Skeletal muscle satellite cell (primary cell): ENCODE measurements around the gene PHYHIPL.
A peak's percentile ranks its signal among the peaks of the same experiment; 100 is the strongest.

Source experiments
- H3K27me3 ChIP-seq: 2 replicates; pipeline ENCODE4 v1.7.0; 2013; ENCODE audit warnings: low read length; ENCODE audit not compliant: control insufficient read depth, insufficient read depth
- H3K36me3 ChIP-seq: 2 replicates; pipeline ENCODE4 v1.7.0; 2013; ENCODE audit warnings: mild to moderate bottlenecking, control low read depth, low read length; ENCODE audit not compliant: insufficient read depth
- H3K4me1 ChIP-seq: 2 replicates; pipeline ENCODE4 v1.7.0; 2013; ENCODE audit warnings: low read length; ENCODE audit not compliant: control insufficient read depth, insufficient read depth
- H3K4me2 ChIP-seq: 2 replicates; pipeline ENCODE4 v1.7.0; 2013; ENCODE audit warnings: mild to moderate bottlenecking, low read length
- H3K4me3 ChIP-seq: 2 replicates; pipeline ENCODE4 v1.7.0; 2013; ENCODE audit warnings: low read length
- H3K9ac ChIP-seq: 2 replicates; pipeline ENCODE4 v1.7.0; 2013; ENCODE audit warnings: mild to moderate bottlenecking, low read depth, low read length, moderate library complexity
- H3K9me3 ChIP-seq: replicated peaks from 2 replicates; pipeline ENCODE4 v1.7.0; 2013; ENCODE audit warnings: mild to moderate bottlenecking, control low read depth, low read length

The PHYHIPL gene

GRCh38 chr10:59279991-59280505, 103.6 kb downstream of the PHYHIPL start:
- H3K9ac ChIP-seq = no peak overlapping the region
- no peak overlapping the region for H3K4me2 ChIP-seq
- peaks cover 13% of the 10 kb centered on the region for H3K4me1 ChIP-seq
- no peaks in the 10 kb centered on the region for H3K9me3 ChIP-seq
- no peak overlapping the region for H3K4me3 ChIP-seq
- H3K27me3 ChIP-seq = no peaks in the 10 kb centered on the region
- H3K36me3 ChIP-seq = no peaks in the 10 kb centered on the region

GRCh38 chr10:59281861-59282260, 105.4 kb downstream of the PHYHIPL start:
- Histone ChIP-seq H3K4me2 (no peak overlapping the region), H3K9ac (no peak overlapping the region), H3K27me3 (no peaks in the 10 kb centered on the region), H3K4me3 (no peak overlapping the region), H3K36me3 (no peaks in the 10 kb centered on the region), H3K9me3 (no peaks in the 10 kb centered on the region), H3K4me1 (peaks cover 13% of the 10 kb centered on the region)

- no peaks in the 10 kb centered on the region for H3K9me3 ChIP-seq
- peak overlapping the region; percentile 70 for H3K4me2 ChIP-seq
- peak overlapping the region; percentile 35 for H3K4me3 ChIP-seq
- H3K9ac ChIP-seq = peak overlapping the region; percentile 24
- no peaks in the 10 kb centered on the region for H3K27me3 ChIP-seq
- no peaks in the 10 kb centered on the region for H3K36me3 ChIP-seq
- peaks cover 13% of the 10 kb centered on the region for H3K4me1 ChIP-seq
Measured at GRCh38 chr10:59283456-59284091, 107.1 kb downstream of the PHYHIPL start.

GRCh38 chr10:59284118-59284975, 107.9 kb downstream of the PHYHIPL start:
- Histone ChIP-seq H3K4me1 (peaks cover 13% of the 10 kb centered on the region), H3K36me3 (no peaks in the 10 kb centered on the region), H3K9me3 (no peaks in the 10 kb centered on the region), H3K9ac (peak overlapping the region; percentile 24), H3K4me2 (peak overlapping the region; percentile 70), H3K4me3 (peak overlapping the region; percentile 27), H3K27me3 (no peaks in the 10 kb centered on the region)

- Histone ChIP-seq H3K4me3 (no peak overlapping the region), H3K36me3 (no peaks in the 10 kb centered on the region), H3K4me2 (no peak overlapping the region), H3K9ac (no peak overlapping the region), H3K4me1 (peaks cover 13% of the 10 kb centered on the region), H3K9me3 (no peaks in the 10 kb centered on the region), H3K27me3 (no peaks in the 10 kb centered on the region)
Measured at GRCh38 chr10:59285073-59285472, 108.6 kb downstream of the PHYHIPL start.

GRCh38 chr10:59285848-59286247, 109.4 kb downstream of the PHYHIPL start:
- no peaks in the 10 kb centered on the region for H3K36me3 ChIP-seq
- H3K9ac ChIP-seq = no peak overlapping the region
- H3K9me3 ChIP-seq = no peaks in the 10 kb centered on the region
- no peak overlapping the region for H3K4me2 ChIP-seq
- no peaks in the 10 kb centered on the region for H3K27me3 ChIP-seq
- H3K4me3 ChIP-seq = no peak overlapping the region
- H3K4me1 ChIP-seq = peaks cover 13% of the 10 kb centered on the region

- H3K4me1 ChIP-seq = peaks cover 13% of the 10 kb centered on the region
- no peaks in the 10 kb centered on the region for H3K9me3 ChIP-seq
- H3K36me3 ChIP-seq = no peaks in the 10 kb centered on the region
- H3K4me2 ChIP-seq = no peak overlapping the region
- H3K4me3 ChIP-seq = no peak overlapping the region
- no peak overlapping the region for H3K9ac ChIP-seq
- H3K27me3 ChIP-seq = no peaks in the 10 kb centered on the region
Measured at GRCh38 chr10:59287587-59288255, 111.3 kb downstream of the PHYHIPL start.

GRCh38 chr10:59289853-59290252, 113.4 kb downstream of the PHYHIPL start:
- no peaks in the 10 kb centered on the region for H3K36me3 ChIP-seq
- no peaks in the 10 kb centered on the region for H3K27me3 ChIP-seq

GRCh38 chr10:59290448-59290847, 114.0 kb downstream of the PHYHIPL start:
- H3K4me2 ChIP-seq = no peak overlapping the region
- H3K27me3 ChIP-seq = no peaks in the 10 kb centered on the region
- no peaks in the 10 kb centered on the region for H3K9me3 ChIP-seq
- H3K36me3 ChIP-seq = no peaks in the 10 kb centered on the region
- H3K9ac ChIP-seq = no peak overlapping the region
- no peaks in the 10 kb centered on the region for H3K4me1 ChIP-seq
- H3K4me3 ChIP-seq = no peak overlapping the region

More at GRCh38 chr10:59289853-59290252, 113.4 kb downstream of the PHYHIPL start:
- Histone ChIP-seq H3K9ac (no peak overlapping the region), H3K4me3 (no peak overlapping the region), H3K4me1 (no peaks in the 10 kb centered on the region), H3K4me2 (no peak overlapping the region), H3K9me3 (no peaks in the 10 kb centered on the region)
